ENCODE results near the gene STAC3.
A peak's percentile ranks its signal among the peaks of the same experiment; 100 is the strongest.
"Not testable (repeated sequence)": the region's sequence is repeated elsewhere in the genome, so short reads cannot be mapped to it uniquely, and the experiment has no call there.

The STAC3 gene

GRCh38 chr12:57250956-57251355 is at the start of gene STAC3:
TSS of gene STAC3 (minus strand) at chr12:57251187. CDS start at chr12:57249636, 1,551 bp downstream.
- in situ Hi-C loops (cut with MboI; ENCODE audit: low pct_unique_long_range_greater_than_20kb, low sequenced_read_pairs, unreplicated experiment): no loop called here
- DNase-seq (ENCODE audit: low spot score): no peak
- TF ChIP-seq CTCF (IDR thresholded peaks at IDR 0.05; ENCODE audit: extremely low read depth, insufficient read depth, missing control alignments): no peak

- no peak for DNase-seq (ENCODE audit: low spot score)
- TF ChIP-seq CTCF (IDR thresholded peaks at IDR 0.05; ENCODE audit: extremely low read depth, insufficient read depth, missing control alignments): no peak
- in situ Hi-C loops (cut with MboI; ENCODE audit: low pct_unique_long_range_greater_than_20kb, low sequenced_read_pairs, unreplicated experiment): loop anchor here (10.0 kb wide), 1 partner anchor 155 kb away; the partner anchor contains the start of genes GLI1 and INHBE
These were observed 48.6 kb upstream of the STAC3 start for GRCh38 chr12:57299514-57300016.

GRCh38 chr12:57296291-57296690 is 45.3 kb upstream of the STAC3 start:
- no peak for DNase-seq (ENCODE audit: low spot score)
- in situ Hi-C loops (cut with MboI; ENCODE audit: low pct_unique_long_range_greater_than_20kb, low sequenced_read_pairs, unreplicated experiment): no loop called here
- TF ChIP-seq CTCF (IDR thresholded peaks at IDR 0.05; ENCODE audit: extremely low read depth, insufficient read depth, missing control alignments): no peak

- in situ Hi-C loops (cut with MboI; ENCODE audit: low pct_unique_long_range_greater_than_20kb, low sequenced_read_pairs, unreplicated experiment); DNase-seq (ENCODE audit: low spot score): not testable (repeated sequence)
These were observed 31.1 kb upstream of the STAC3 start for GRCh38 chr12:57282073-57282472.

GRCh38 chr12:57280211-57281062 is 29.4 kb upstream of the STAC3 start:
- no peak for TF ChIP-seq CTCF (IDR thresholded peaks at IDR 0.05; ENCODE audit: extremely low read depth, insufficient read depth, missing control alignments)
- in situ Hi-C loops (cut with MboI; ENCODE audit: low pct_unique_long_range_greater_than_20kb, low sequenced_read_pairs, unreplicated experiment): no loop called here
- peak; percentile 78 for DNase-seq (ENCODE audit: low spot score)

GRCh38 chr12:57278465-57279381 is 27.7 kb upstream of the STAC3 start:
- DNase-seq (ENCODE audit: low spot score): no peak
- TF ChIP-seq CTCF (IDR thresholded peaks at IDR 0.05; ENCODE audit: extremely low read depth, insufficient read depth, missing control alignments): no peak
- in situ Hi-C loops (cut with MboI; ENCODE audit: low pct_unique_long_range_greater_than_20kb, low sequenced_read_pairs, unreplicated experiment): no loop called here
